Measurements from ENCODE around the gene MTIF3.

DNA sequence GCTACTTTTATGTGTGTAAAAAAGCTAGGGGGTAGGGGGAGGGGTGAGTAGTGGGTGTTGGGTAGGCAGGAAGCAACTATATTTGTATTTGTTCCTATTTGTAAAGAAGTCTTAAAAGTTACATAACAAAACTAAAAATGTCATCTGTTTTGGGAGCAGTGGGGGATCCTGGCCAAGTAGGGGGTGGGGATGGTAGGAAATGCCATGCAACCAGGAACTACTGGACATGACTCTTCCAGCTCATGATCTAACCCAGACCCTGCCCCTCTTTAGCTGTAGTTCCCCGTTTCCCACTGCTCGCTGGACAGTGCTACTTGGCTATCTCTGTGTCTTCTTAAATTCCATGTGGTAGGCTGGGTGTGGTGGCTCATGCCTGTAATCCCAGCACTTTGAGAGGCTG, 22.7 kb downstream of the MTIF3 start:
- TF ChIP-seq, protein P1, sequence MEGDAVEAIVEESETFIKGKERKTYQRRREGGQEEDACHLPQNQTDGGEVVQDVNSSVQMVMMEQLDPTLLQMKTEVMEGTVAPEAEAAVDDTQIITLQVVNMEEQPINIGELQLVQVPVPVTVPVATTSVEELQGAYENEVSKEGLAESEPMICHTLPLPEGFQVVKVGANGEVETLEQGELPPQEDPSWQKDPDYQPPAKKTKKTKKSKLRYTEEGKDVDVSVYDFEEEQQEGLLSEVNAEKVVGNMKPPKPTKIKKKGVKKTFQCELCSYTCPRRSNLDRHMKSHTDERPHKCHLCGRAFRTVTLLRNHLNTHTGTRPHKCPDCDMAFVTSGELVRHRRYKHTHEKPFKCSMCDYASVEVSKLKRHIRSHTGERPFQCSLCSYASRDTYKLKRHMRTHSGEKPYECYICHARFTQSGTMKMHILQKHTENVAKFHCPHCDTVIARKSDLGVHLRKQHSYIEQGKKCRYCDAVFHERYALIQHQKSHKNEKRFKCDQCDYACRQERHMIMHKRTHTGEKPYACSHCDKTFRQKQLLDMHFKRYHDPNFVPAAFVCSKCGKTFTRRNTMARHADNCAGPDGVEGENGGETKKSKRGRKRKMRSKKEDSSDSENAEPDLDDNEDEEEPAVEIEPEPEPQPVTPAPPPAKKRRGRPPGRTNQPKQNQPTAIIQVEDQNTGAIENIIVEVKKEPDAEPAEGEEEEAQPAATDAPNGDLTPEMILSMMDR (IDR thresholded peaks at IDR 0.05) = no peak
- TF ChIP-seq POLR2AphosphoS5 (IDR thresholded peaks at IDR 0.05) (no peak), POLR2A (IDR thresholded peaks at IDR 0.05) (no peak)
